GM12801 (cell line): ENCODE measurements around the gene SLTM.

Source experiments
- CTCF ChIP-seq: IDR thresholded peaks from one replicate; pipeline ENCODE4 v1.5.1; 2011; ENCODE audit warnings: control low read depth; ENCODE audit not compliant: insufficient read length; ENCODE audit errors: extremely low read depth

The SLTM gene

GRCh38 chr15:58840048-58840447 lies 93.4 kb downstream of the SLTM start:
- TF ChIP-seq CTCF = no peak

GRCh38 chr15:58839485-58839884 lies 94.0 kb downstream of the SLTM start:
- TF ChIP-seq CTCF = no peak

DNA sequence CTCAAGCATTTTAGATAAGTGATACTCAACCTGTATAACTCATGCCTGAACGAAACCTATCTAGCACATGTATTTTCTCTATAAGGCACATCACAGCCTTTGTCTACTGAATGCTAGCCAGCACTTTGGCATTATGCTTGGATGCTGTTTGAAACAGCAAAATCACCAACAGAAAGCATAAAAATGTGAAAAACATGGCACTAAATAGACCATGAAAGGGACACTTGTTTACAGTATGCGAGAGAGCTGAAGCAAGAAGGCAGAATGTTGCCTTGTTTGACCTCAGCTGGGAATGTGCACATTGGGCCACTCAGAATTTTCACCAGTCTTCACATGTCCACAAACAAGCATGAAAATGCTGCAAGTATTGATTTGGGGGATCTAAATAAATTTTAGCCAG lies 102.9 kb downstream of the SLTM start:
- TF ChIP-seq CTCF = no peak
